ENCODE data around the gene NMT1.

NMT1 gene

GRCh38 chr17:45149669-45150664 lies 88.8 kb downstream of the NMT1 start:
- no peak for DNase-seq (ENCODE audit: low read depth in 1 of 2, low spot score in 1 of 2)

DNA sequence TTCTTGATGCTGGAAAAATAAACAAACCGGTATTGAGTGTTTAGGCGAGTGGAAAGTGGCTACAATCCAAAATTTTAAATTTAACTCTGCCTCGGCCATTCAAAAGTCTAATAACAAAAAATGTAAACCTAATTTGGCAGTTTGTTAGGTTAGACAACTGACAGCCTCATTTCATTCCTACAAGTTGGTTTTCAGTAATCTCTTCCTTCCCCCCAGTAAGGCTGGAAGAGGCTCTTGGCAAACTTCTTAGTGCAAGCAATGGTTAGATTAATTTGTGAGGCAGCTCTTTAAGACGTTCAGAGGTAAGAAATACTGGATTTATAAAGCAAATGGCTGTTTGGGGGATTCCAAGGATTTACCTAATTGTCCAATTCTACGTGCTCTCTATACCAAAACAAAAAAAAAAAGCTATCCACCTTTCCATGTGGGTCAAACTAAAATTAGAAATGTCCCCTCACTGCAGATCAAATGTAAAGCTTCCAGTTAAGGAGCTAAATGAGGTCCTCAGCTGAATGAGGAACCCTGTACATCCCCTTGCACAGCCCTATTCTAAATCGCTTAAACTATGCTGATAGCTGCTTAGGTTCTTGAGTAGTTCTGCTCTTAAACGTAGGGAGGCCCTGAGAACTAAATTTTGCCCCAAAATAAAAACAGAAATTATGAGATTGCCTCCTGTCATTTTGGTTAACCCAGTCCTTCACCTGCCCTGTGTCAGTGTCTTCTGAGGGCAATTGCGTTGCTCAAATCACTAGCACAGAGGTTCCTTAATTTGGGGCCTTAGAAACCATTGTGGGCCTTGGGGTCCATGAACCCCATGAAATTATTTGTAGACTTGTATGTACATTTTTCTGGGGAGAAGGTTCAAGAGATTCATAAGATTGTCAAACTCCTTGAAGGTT lies 90.0 kb downstream of the NMT1 start:
- no peak for DNase-seq (ENCODE audit: low read depth in 1 of 2, low spot score in 1 of 2)

- DNase-seq (ENCODE audit: low read depth in 1 of 2, low spot score in 1 of 2): no peak
These were observed 93.9 kb downstream of the NMT1 start for GRCh38 chr17:45155029-45155428.

GRCh38 chr17:45155483-45155882 lies 94.4 kb downstream of the NMT1 start:
- no peak for DNase-seq (ENCODE audit: low read depth in 1 of 2, low spot score in 1 of 2)

DNA sequence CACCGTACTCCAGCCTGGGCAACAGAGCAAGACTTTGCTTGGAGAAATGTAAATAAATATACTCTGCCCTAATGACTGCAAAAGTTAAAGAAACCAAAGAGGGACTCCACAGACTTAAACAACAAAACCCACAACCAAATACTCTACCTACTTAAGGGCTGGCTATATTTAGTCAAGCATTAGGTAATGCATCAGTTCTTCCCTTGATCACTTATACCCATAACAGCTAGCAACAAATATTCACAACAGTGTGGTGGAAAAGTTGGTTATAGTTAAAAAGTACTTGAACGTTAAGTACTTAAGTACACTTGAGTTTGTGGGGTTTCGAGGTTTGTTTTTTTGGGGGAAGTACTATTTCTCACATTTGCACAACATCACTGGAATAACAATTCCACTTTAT lies 95.1 kb downstream of the NMT1 start:
- DNase-seq (ENCODE audit: low read depth in 1 of 2, low spot score in 1 of 2): no peak

Data from activated T-helper 1 cell treated with anti-CD3 and anti-CD28 coated beads, Interleukin-2, amount 50 U/mL, for 16 hours (primary cell).